H1 (cell line): ENCODE data around the gene AGGF1. TPM values are rescaled to one million over a fixed set of nuclear protein-coding genes. Genes with fewer than 3 reads are reported as not detected.

Experiments used
- CTCF ChIA-PET: fragments of 300-600 bp; sonication (Branson Sonifier 250); formaldehyde crosslinking; loops from one replicate; lab custom pipeline; 2021; ENCODE audit not compliant: partially characterized antibody; lab: Charles Lee
- POLR2A ChIA-PET: fragments of 300-600 bp; sonication (Branson Sonifier 250); formaldehyde crosslinking; loops from one replicate; lab custom pipeline; 2021; ENCODE audit warnings: inconsistent platforms; ENCODE audit not compliant: partially characterized antibody; lab: Charles Lee
- DNase-seq, 2 experiments: peaks; one replicate each; pipeline versions ENCODE4 v3.0.0 to v3.0.0-alpha.2; 2010 to 2022; ENCODE audit warnings: low spot score in 2 of 2, low read depth in 1 of 2, mixed read lengths in 1 of 2
- FAIRE-seq: peaks from 2 replicates; lab custom pipeline; 2011; peaks lifted over from hg19 to GRCh38; lab: Jason Lieb, UNC
- H2AFZ ChIP-seq: 2 replicates; pipeline ENCODE4 v1.8.1; 2012; ENCODE audit warnings: low read length, inconsistent platforms
- H2AK5ac ChIP-seq: 2 replicates; pipeline ENCODE4 v1.6.1; 2013; ENCODE audit warnings: low read depth, low read length
- H2BK120ac ChIP-seq: replicated peaks from 2 replicates; pipeline ENCODE3; 2013; ENCODE audit warnings: low read depth, low read length, inconsistent platforms
- H2BK12ac ChIP-seq: 2 replicates; pipeline ENCODE4 v1.6.1; 2013; ENCODE audit warnings: low read depth, low read length
- H2BK15ac ChIP-seq: 2 replicates; pipeline ENCODE4 v1.6.1; 2013; ENCODE audit warnings: low read length
- H2BK20ac ChIP-seq: 2 replicates; pipeline ENCODE4 v1.6.1; 2013; ENCODE audit warnings: low read length
- H2BK5ac ChIP-seq: 2 replicates; pipeline ENCODE4 v1.6.1; 2013; ENCODE audit warnings: low read depth, low read length
- H3K14ac ChIP-seq: 2 replicates; pipeline ENCODE4 v1.6.1; 2013; ENCODE audit warnings: inconsistent platforms; ENCODE audit not compliant: insufficient read length
- H3K18ac ChIP-seq: 2 replicates; pipeline ENCODE4 v1.6.1; 2013; ENCODE audit warnings: low read length; ENCODE audit errors: extremely low read depth
- H3K23ac ChIP-seq: 2 replicates; pipeline ENCODE4 v1.6.1; 2013; ENCODE audit warnings: inconsistent platforms; ENCODE audit not compliant: insufficient read length
- H3K23me2 ChIP-seq: 2 replicates; pipeline ENCODE4 v1.6.1; 2013; ENCODE audit warnings: low read depth, low read length
- H3K27ac ChIP-seq: 2 replicates; pipeline ENCODE4 v1.6.1; 2011; ENCODE audit warnings: low read depth, low read length, inconsistent platforms
- H3K27me3 ChIP-seq, 4 experiments: replicated peaks in 1 of 4; 1 replicate in 1 of 4; 2 replicates in 3 of 4; pipeline versions ENCODE4 v1.6.1 to v1.8.1; 2011 to 2013; ENCODE audit warnings: low read length in 3 of 4, mild to moderate bottlenecking in 3 of 4, inconsistent platforms in 2 of 4, mixed read lengths in 2 of 4, moderate library complexity in 1 of 4; ENCODE audit not compliant: control insufficient read depth in 3 of 4, insufficient read depth in 3 of 4; ENCODE audit errors: extremely low read depth in 1 of 4
- H3K36me3 ChIP-seq, 4 experiments: 2 replicates each; pipeline versions ENCODE4 v1.6.1 to v1.8.1; 2011 to 2013; ENCODE audit warnings: mild to moderate bottlenecking in 4 of 4, low read length in 3 of 4, moderate library complexity in 2 of 4, control low read depth in 1 of 4, inconsistent platforms in 1 of 4; ENCODE audit not compliant: insufficient read depth in 4 of 4, control insufficient read depth in 2 of 4
- H3K4ac ChIP-seq: replicated peaks from 2 replicates; pipeline ENCODE3; 2013; ENCODE audit warnings: low read length, low read depth, mixed read lengths, inconsistent platforms; ENCODE audit not compliant: insufficient read length
- H3K4me1 ChIP-seq, 4 experiments: replicated peaks in 1 of 4; 1 replicate in 1 of 4; 2 replicates in 3 of 4; pipeline versions ENCODE4 v1.6.1 to v1.8.1; 2011 to 2013; ENCODE audit warnings: low read length in 3 of 4, inconsistent platforms in 2 of 4, mixed read lengths in 1 of 4; ENCODE audit not compliant: insufficient read depth in 4 of 4, control insufficient read depth in 3 of 4
- H3K4me2 ChIP-seq, 2 experiments: 2 replicates each; pipeline versions ENCODE4 v1.6.1 to v1.8.1; 2011 to 2013; ENCODE audit warnings: low read depth in 2 of 2, low read length in 2 of 2, control low read depth in 1 of 2, inconsistent platforms in 1 of 2, mild to moderate bottlenecking in 1 of 2; ENCODE audit not compliant: insufficient read depth in 1 of 2
- H3K4me3 ChIP-seq, 4 experiments: fragments of 200-600, 300-600 bp in 1 of 4; sonication (generic), shearing (Covaris generic), sonication (Bioruptor Twin) in 1 of 4; 2 replicates each; pipeline versions ENCODE4 v1.5.1 to v1.8.1; 2011 to 2016; ENCODE audit warnings: low read length in 4 of 4, low read depth in 3 of 4, control low read depth in 2 of 4, inconsistent platforms in 2 of 4, mild to moderate bottlenecking in 2 of 4, mixed read lengths in 1 of 4, moderate library complexity in 1 of 4; ENCODE audit not compliant: insufficient read depth in 2 of 4; ENCODE audit errors: extremely low read depth in 1 of 4
- H3K56ac ChIP-seq: replicated peaks from 2 replicates; pipeline ENCODE3; 2013; ENCODE audit warnings: low read depth, mild to moderate bottlenecking, mixed read lengths, low read length, inconsistent platforms; ENCODE audit not compliant: insufficient read length
- H3K79me1 ChIP-seq: 2 replicates; pipeline ENCODE4 v1.6.1; 2013; ENCODE audit warnings: low read depth, low read length, control low read depth
- H3K79me2 ChIP-seq, 2 experiments: 2 replicates each; pipeline versions ENCODE4 v1.6.1 to v1.8.1; 2012 to 2013; ENCODE audit warnings: low read length in 2 of 2, mild to moderate bottlenecking in 2 of 2, inconsistent platforms in 1 of 2; ENCODE audit not compliant: insufficient read depth in 2 of 2, control insufficient read depth in 1 of 2
- H3K9ac ChIP-seq, 4 experiments: replicated peaks in 1 of 4; 1 replicate in 1 of 4; 2 replicates in 3 of 4; pipeline versions ENCODE4 v1.6.1 to v1.8.1; 2011 to 2013; ENCODE audit warnings: low read depth in 3 of 4, low read length in 3 of 4, control low read depth in 2 of 4, mild to moderate bottlenecking in 2 of 4, moderate library complexity in 2 of 4, inconsistent platforms in 1 of 4; ENCODE audit errors: extremely low read depth in 1 of 4
- H3K9me3 ChIP-seq, 2 experiments: 2 replicates each; pipeline versions ENCODE4 v1.6.1 to v1.8.1; 2012 to 2013; ENCODE audit warnings: mild to moderate bottlenecking in 2 of 2, moderate library complexity in 2 of 2, control low read depth in 1 of 2, inconsistent platforms in 1 of 2, low read depth in 1 of 2, low read length in 1 of 2, mixed read lengths in 1 of 2; ENCODE audit not compliant: insufficient read depth in 2 of 2
- H4K20me1 ChIP-seq, 2 experiments: replicated peaks in 1 of 2; 2 replicates each; pipeline versions ENCODE3 to v1.8.1; 2011 to 2013; ENCODE audit warnings: inconsistent platforms in 2 of 2, low read length in 2 of 2, mild to moderate bottlenecking in 1 of 2; ENCODE audit not compliant: insufficient read depth in 2 of 2, control insufficient read depth in 1 of 2
- H4K5ac ChIP-seq: 2 replicates; pipeline ENCODE4 v1.6.1; 2013; ENCODE audit warnings: low read length, low read depth, mixed read lengths, inconsistent platforms; ENCODE audit not compliant: insufficient read length
- H4K8ac ChIP-seq: 2 replicates; pipeline ENCODE4 v1.8.0; 2013; ENCODE audit warnings: mild to moderate bottlenecking, moderate library complexity, low read length, inconsistent platforms; ENCODE audit not compliant: insufficient read depth; ENCODE audit errors: extremely low read depth
- H4K91ac ChIP-seq: replicated peaks from 2 replicates; pipeline ENCODE3; 2013; ENCODE audit warnings: low read length, mixed read lengths, inconsistent platforms; ENCODE audit not compliant: insufficient read length
- ASH2L ChIP-seq: fragments of 200-600, 300-600 bp; sonication (generic); IDR thresholded peaks from one replicate; pipeline ENCODE4 v1.7.1; 2017; ENCODE audit warnings: low read length
- BRCA1 ChIP-seq: IDR thresholded peaks from 2 replicates; pipeline ENCODE4 v1.6.1; 2012; ENCODE audit warnings: low read depth, low read length, improper control_type of control experiment
- GABPA ChIP-seq: IDR thresholded peaks from 2 replicates; pipeline ENCODE4 v1.6.1; 2011; ENCODE audit warnings: mild to moderate bottlenecking, low read length, moderate library complexity, borderline replicate concordance; ENCODE audit not compliant: insufficient read depth
- HDAC6 ChIP-seq: IDR thresholded peaks from one replicate; pipeline ENCODE4 v1.7.1; 2012; ENCODE audit warnings: low read depth, mild to moderate bottlenecking, inconsistent platforms, low read length, moderate library complexity
- JUND ChIP-seq: IDR thresholded peaks from 2 replicates; pipeline ENCODE4 v1.6.1; 2011; ENCODE audit warnings: mild to moderate bottlenecking, improper control_type of control experiment, low read length
- KDM5A ChIP-seq: fragments of 200-600 bp; IDR thresholded peaks from 2 replicates; pipeline ENCODE4 v1.7.1; 2012; ENCODE audit warnings: mild to moderate bottlenecking, low read length, inconsistent platforms, mixed read lengths
- RNF2 ChIP-seq: fragments of 200-900, 300-1000 bp; sonication (generic); IDR thresholded peaks from 2 replicates; pipeline ENCODE4 v1.7.1; 2016; ENCODE audit warnings: borderline replicate concordance, low read depth, mild to moderate bottlenecking, antibody characterized with exemption, low read length; ENCODE audit not compliant: poor library complexity, severe bottlenecking; ENCODE audit errors: missing control alignments
- SIN3A ChIP-seq, 2 experiments: IDR thresholded peaks in 1 of 2; conservative IDR thresholded peaks in 1 of 2; 2 replicates each; pipeline ENCODE4 v1.6.1; 2011 to 2012; ENCODE audit warnings: low read length in 2 of 2, improper control_type of control experiment in 1 of 2, low read depth in 1 of 2, mild to moderate bottlenecking in 1 of 2
- SP1 ChIP-seq: IDR thresholded peaks from 2 replicates; pipeline ENCODE4 v1.6.1; 2011; ENCODE audit warnings: low read depth, low read length
- SRF ChIP-seq: IDR thresholded peaks from 2 replicates; pipeline ENCODE4 v1.6.1; 2011; ENCODE audit warnings: mild to moderate bottlenecking, low read depth, low read length, moderate library complexity
- TCF12 ChIP-seq: IDR thresholded peaks from 2 replicates; pipeline ENCODE4 v1.6.1; 2011; ENCODE audit warnings: low read depth, mild to moderate bottlenecking, low read length
- USF2 ChIP-seq: IDR thresholded peaks from 2 replicates; pipeline ENCODE4 v1.6.1; 2011; ENCODE audit warnings: low read length, improper control_type of control experiment
- WGBS, 2 experiments: shearing (Covaris generic) in 1 of 2; methylation state at CpG; one replicate each; pipeline versions ENCODE4 v1.1.6 to v1.1.7; 2013 to 2015; ENCODE audit warnings: low lambda C conversion rate in 2 of 2, mixed read lengths in 2 of 2, inconsistent platforms in 1 of 2, low coverage in 1 of 2, missing lambda C conversion rate in 1 of 2; ENCODE audit not compliant: insufficient replicate concordance in 2 of 2, insufficient coverage in 1 of 2, insufficient read length in 1 of 2; ENCODE audit errors: extremely low coverage in 1 of 2, missing lambda C conversion rate in 1 of 2; 5-methylcytosine and 5-hydroxymethylcytosine counted together
- polyA plus RNA-seq, 7 experiments: library from polyadenylated mRNA; depleted of rRNA in 3 of 7; stranded (reverse) in 5 of 7; unstranded in 2 of 7; fragments of >200 nt in 5 of 7; fragments of 200-250 nt in 2 of 7; gene quantifications; 1 replicate in 5 of 7; 2 replicates in 1 of 7; 4 replicates in 1 of 7; pipeline versions ENCODE4 v1.2.1 to v1.2.3, GENCODE V29; 2011 to 2013; ENCODE audit warnings: missing spikeins in 2 of 7, mixed read lengths in 2 of 7
- total RNA-seq: library from RNA; stranded (reverse); fragmentation: NEBNext Ultra II Directional; extraction: Animal tissue kit (Norgen Biotek cat#: 25700); gene quantifications from 2 replicates; pipeline ENCODE4 v1.2.1, GENCODE V29; 2021
- TF ChIP-seq, protein P1 (sequence below): IDR thresholded peaks from 2 replicates; pipeline ENCODE4 v1.6.1; 2011; ENCODE audit warnings: low read depth, mild to moderate bottlenecking, low read length; ENCODE audit not compliant: insufficient read depth

The AGGF1 gene
- total and polyA plus RNA-seq, 2 of the 8 experiments (the other 6 are each of a cell fraction or from before 2014, with no cell fraction given), result 7.3 to 19.0 TPM

DNA sequence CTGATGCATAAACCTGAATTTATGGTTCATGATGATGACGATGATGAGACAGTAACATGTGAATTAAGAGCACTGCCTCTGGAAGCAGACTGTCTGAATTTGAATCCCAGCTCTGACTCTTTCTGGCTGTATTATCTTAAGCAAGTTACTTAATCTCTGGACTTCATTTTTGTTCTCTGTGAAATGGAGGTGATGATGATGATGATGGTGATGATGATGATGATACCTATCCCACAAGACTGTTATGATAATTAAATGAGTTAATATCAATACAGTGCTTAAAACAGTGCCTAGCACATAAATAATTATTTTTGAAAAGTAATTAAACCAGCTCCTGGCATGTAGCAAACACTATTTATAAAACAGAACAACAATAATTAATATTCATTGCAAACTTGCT, 13.2 kb upstream of the AGGF1 start:
- H4K91ac ChIP-seq, result no peak overlapping the region
- no peak overlapping the region for H4K5ac ChIP-seq
- no peak overlapping the region for H2BK15ac ChIP-seq
- H2BK20ac ChIP-seq, result no peak overlapping the region
- H2BK5ac ChIP-seq, result no peak overlapping the region
- no peak overlapping the region for H2BK12ac ChIP-seq
- ChIA-PET POLR2A (interaction anchor here (1.5 kb wide), 1 partner anchor 60 kb away, joined by 3 read pairs; no protein-coding TSS in a partner anchor), CTCF (interaction anchor here (0.8 to 3.2 kb wide), 14 partner anchors 8 to 277 kb away, joined by 3 to 48 read pairs (median 6); no protein-coding TSS in a partner anchor)
- DNase-seq (no peak), FAIRE-seq (no peak)
- H3K27ac ChIP-seq, result no peak overlapping the region
- no peak overlapping the region for H3K18ac ChIP-seq
- H3K9ac ChIP-seq, result no peak overlapping the region
- no peak overlapping the region for H2AFZ ChIP-seq
- H3K27me3 ChIP-seq, result no peaks in the 10 kb centered on the region
- H3K4me3 ChIP-seq, result no peak overlapping the region
- no peak overlapping the region for H3K4ac ChIP-seq
- no peaks in the 10 kb centered on the region for H3K9me3 ChIP-seq
- H4K8ac ChIP-seq, result no peak overlapping the region
- H3K56ac ChIP-seq, result no peak overlapping the region
- H3K4me2 ChIP-seq, result no peak overlapping the region
- H3K36me3 ChIP-seq, result no peaks in the 10 kb centered on the region
- H2AK5ac ChIP-seq, result no peak overlapping the region
- no peak overlapping the region for H2BK120ac ChIP-seq
- no peak overlapping the region for H3K23ac ChIP-seq
- H3K79me2 ChIP-seq, result no peaks in the 10 kb centered on the region
- 100% methylated on average over 1 of the region's 1 CpG; no CpG with 5 or more reads in 1 of the 2 experiments for WGBS, 2 experiments
- no peak overlapping the region for H3K14ac ChIP-seq
- H3K79me1 ChIP-seq, result no peaks in the 10 kb centered on the region
- no peaks in the 10 kb centered on the region for H3K23me2 ChIP-seq
- H3K4me1 ChIP-seq, result no peaks in the 10 kb centered on the region
- no peaks in the 10 kb centered on the region for H4K20me1 ChIP-seq
- no peak for TF ChIP-seq RNF2
- no peak for TF ChIP-seq KDM5A
- TF ChIP-seq TCF12, result no peak
- TF ChIP-seq SIN3A (conservative IDR thresholded peaks at IDR 0.05 in 1 of 2, IDR thresholded peaks at IDR 0.05 in 1 of 2; ENCODE audit: low read depth in 1 of 2, low read length in 2 of 2), result no peak
- no peak for TF ChIP-seq GABPA
- no peak for TF ChIP-seq HDAC6
- TF ChIP-seq JUND, result no peak
- no peak for TF ChIP-seq BRCA1
- TF ChIP-seq ASH2L, result no peak
- TF ChIP-seq USF2, result no peak
- TF ChIP-seq SRF, result no peak
- no peak for TF ChIP-seq SP1
- TF ChIP-seq, protein P1, sequence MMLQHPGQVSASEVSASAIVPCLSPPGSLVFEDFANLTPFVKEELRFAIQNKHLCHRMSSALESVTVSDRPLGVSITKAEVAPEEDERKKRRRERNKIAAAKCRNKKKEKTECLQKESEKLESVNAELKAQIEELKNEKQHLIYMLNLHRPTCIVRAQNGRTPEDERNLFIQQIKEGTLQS, result no peak
